ENCODE data around the gene SYNRG. TPM values are rescaled to one million over a fixed set of nuclear protein-coding genes. Genes with fewer than 3 reads are reported as not detected.

The SYNRG gene
- total RNA-seq, 6 experiments from 2014 or later, result 30.8 to 39.5 (median 36.1) TPM

- Mint-ChIP-seq H3K4me1 (ENCODE audit: low read depth) (peaks cover 52% of the 10 kb centered on the region), H3K27ac (peak overlapping the region; percentile 96), H3K27me3 (ENCODE audit: insufficient read depth) (no peaks in the 10 kb centered on the region), H3K9me3 (no peaks in the 10 kb centered on the region), H3K4me3 (peak overlapping the region; percentile 97), H3K36me3 (ENCODE audit: low read depth) (peaks cover 12% of the 10 kb centered on the region)
- no peak for TF ChIP-seq CTCF (IDR thresholded peaks at IDR 0.05)
- peak; percentile 9 for DNase-seq
Observed at GRCh38 chr17:37608351-37609169, 658 bp downstream of the SYNRG start.

GRCh38 chr17:37607637-37608331 is 1.4 kb downstream of the SYNRG start:
- peak overlapping the region; percentile 97 for H3K4me3 Mint-ChIP-seq
- no peak for DNase-seq
- H3K36me3 Mint-ChIP-seq (ENCODE audit: low read depth), result peaks cover 9% of the 10 kb centered on the region
- no peak for TF ChIP-seq CTCF (IDR thresholded peaks at IDR 0.05)
- no peaks in the 10 kb centered on the region for H3K9me3 Mint-ChIP-seq
- peaks cover 54% of the 10 kb centered on the region for H3K4me1 Mint-ChIP-seq (ENCODE audit: low read depth)
- H3K27ac Mint-ChIP-seq, result peak overlapping the region; percentile 96
- no peaks in the 10 kb centered on the region for H3K27me3 Mint-ChIP-seq (ENCODE audit: insufficient read depth)

- Mint-ChIP-seq H3K36me3 (ENCODE audit: low read depth) (peaks cover 14% of the 10 kb centered on the region), H3K4me3 (peak overlapping the region; percentile 97), H3K9me3 (no peaks in the 10 kb centered on the region), H3K27ac (peak overlapping the region; percentile 73), H3K4me1 (ENCODE audit: low read depth) (peaks cover 58% of the 10 kb centered on the region), H3K27me3 (ENCODE audit: insufficient read depth) (peaks cover 1% of the 10 kb centered on the region; the same call in 1 of the 2 replicates)
- no peak for TF ChIP-seq CTCF (IDR thresholded peaks at IDR 0.05)
- peak; percentile 62 for DNase-seq
Observed at GRCh38 chr17:37605813-37606505, 3.3 kb downstream of the SYNRG start.

- Mint-ChIP-seq H3K4me1 (ENCODE audit: low read depth) (peaks cover 50% of the 10 kb centered on the region), H3K9me3 (no peaks in the 10 kb centered on the region), H3K36me3 (ENCODE audit: low read depth) (peaks cover 14% of the 10 kb centered on the region), H3K27ac (peak overlapping the region; percentile 73), H3K4me3 (peak overlapping the region; percentile 97), H3K27me3 (ENCODE audit: insufficient read depth) (peaks cover 1% of the 10 kb centered on the region; the same call in 1 of the 2 replicates)
- no peak for TF ChIP-seq CTCF (IDR thresholded peaks at IDR 0.05)
- DNase-seq, result peak; percentile 65
Observed at GRCh38 chr17:37605081-37605480, 4.1 kb downstream of the SYNRG start.

GRCh38 chr17:37604556-37604955 is 4.7 kb downstream of the SYNRG start:
- DNase-seq, result no peak
- Mint-ChIP-seq H3K4me3 (peak overlapping the region; percentile 97), H3K27me3 (ENCODE audit: insufficient read depth) (peaks cover 1% of the 10 kb centered on the region; the same call in 1 of the 2 replicates), H3K27ac (peak overlapping the region; percentile 73), H3K36me3 (ENCODE audit: low read depth) (peaks cover 14% of the 10 kb centered on the region), H3K9me3 (no peaks in the 10 kb centered on the region), H3K4me1 (ENCODE audit: low read depth) (peaks cover 44% of the 10 kb centered on the region)
- TF ChIP-seq CTCF (IDR thresholded peaks at IDR 0.05), result no peak
